Activated CD4-positive, alpha-beta T cell treated with anti-CD3 and anti-CD28 coated beads, Interleukin-2, amount 50 U/mL, for 48 hours (primary cell): ENCODE measurements around the gene CSTF2T.
"Not testable (repeated sequence)": the region's sequence is repeated elsewhere in the genome, so short reads cannot be mapped to it uniquely, and the experiment has no call there.

Experiments used
- DNase-seq, 2 experiments: peaks; one replicate each; pipeline ENCODE4 v3.0.0-alpha.2; 2020

The CSTF2T gene

DNA sequence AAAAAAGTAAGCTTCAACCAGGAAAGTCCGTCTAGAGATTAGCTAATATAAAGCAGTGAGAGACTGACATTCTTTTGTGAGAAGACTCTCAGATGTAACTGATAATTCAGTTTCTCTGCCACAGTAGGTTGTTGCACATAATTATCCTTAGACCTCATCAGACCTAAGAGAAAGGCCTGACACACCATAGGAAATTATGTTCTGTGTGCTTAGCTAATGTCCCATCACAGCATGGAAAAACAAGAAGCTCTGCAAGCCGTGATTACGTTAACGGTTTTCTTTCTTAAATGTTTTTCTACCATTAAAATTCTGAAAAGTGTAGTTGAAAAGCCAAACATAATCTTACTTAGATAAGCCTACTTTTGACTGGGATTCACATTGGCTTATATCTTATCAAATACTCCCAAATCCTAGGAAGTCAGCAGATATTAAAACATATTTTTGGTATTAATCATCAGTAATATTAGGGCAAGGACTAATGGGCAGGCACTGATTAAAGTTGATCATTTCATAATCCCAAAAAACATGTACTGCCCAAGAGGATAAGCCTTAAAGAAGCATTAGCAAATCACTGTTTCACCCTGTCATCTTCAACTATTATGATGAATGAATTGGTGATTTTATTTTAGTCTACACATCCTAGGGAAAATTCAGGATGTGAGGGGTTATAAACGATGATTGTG lies 5.2 kb downstream of the CSTF2T start:
- no peak for DNase-seq

DNA sequence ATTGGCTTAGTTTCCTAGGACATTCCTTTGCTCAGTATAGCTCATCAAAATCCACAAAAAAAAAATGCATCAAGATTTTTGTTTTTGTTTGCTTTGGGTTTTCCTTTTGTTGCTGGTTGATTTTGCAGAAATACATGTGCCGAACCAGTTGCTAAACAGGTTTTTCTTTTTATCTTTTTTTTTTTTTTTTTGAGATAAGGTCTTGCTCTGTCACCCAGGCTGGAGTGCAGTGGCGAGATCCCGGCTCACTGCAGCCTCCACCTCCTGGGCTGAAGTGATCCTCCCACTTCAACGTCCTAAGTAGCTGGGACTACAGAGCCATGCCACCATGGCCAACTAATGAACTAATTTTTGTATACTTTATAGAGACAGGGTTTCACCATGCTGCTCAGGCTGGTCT lies 8.3 kb downstream of the CSTF2T start:
- no peak for DNase-seq

DNA sequence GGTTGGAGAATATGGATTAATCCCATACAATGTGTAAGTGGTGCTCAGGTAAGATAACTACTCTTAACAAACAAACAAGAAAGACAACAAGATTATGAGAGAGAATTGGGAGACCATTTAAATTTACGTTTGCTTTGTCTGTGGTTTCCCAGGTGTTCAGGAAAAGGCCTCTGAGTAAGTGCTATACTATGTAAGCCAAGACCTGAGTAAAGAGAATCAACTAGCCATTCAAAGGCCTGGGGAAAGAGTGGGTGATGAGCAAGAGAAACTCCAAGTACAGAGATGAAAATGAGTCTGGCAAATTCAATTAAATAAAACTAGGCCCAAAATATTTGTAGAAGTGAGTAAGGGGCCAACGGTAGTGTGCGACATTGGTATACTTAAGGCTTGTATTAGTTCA lies 9.9 kb downstream of the CSTF2T start:
- DNase-seq: no peak

DNA sequence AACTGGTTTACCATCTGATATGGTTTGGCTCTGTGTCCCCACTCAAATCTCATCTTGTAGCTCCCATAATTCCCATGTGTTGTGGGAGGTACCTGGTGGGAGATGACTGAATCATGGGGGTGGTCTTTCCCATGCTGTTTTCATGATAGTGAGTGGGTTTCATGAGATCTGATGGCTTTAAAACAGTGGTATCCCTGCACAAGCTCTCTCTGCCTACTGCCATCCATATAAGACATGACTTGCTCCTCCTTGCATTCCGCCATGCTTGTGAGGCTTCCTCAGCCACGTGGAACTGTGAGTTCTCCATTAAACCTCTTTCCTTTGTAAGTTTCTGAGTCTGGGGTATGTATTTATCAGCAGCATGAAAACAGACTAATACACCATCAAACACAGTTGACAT lies 10.6 kb downstream of the CSTF2T start:
- DNase-seq: not testable (repeated sequence)

DNA sequence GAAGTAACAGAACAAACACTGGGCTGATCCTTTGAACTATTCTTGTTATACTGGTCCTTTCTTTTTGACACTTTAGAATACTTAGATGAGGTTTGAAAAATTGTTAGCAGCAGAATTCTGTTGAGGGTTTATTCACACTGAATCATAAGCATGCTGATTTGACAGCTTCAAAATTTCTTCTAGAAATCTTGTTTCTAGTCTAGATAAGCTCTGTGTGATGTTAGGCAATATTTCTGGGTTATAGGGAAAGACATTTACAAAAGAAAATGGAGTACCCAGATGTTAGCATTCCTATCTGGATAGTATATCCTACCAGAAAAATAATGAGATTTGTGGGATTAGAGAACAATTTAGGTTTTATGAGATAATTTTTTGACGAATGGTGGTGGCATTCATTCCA lies 12.1 kb downstream of the CSTF2T start:
- no peak for DNase-seq

DNA sequence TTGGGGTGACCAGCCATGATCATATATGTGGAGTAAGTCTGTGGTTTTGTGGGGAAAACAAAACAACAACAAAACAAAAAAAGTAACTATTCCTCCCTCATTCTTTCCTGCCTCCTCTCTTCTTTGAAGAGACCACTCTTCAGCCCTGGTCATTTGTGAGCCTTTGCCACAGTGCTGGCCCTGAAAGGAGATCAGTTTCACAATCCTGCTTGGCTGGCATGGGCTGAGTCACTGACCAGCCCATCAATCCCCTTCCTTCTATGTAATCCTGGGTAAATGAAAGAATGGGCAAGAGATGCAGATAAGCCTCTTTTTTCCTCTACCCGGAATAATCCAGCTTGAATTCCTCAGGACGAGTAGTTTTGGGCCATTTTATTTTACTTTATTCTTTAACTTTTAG lies 13.6 kb downstream of the CSTF2T start:
- no peak for DNase-seq

DNA sequence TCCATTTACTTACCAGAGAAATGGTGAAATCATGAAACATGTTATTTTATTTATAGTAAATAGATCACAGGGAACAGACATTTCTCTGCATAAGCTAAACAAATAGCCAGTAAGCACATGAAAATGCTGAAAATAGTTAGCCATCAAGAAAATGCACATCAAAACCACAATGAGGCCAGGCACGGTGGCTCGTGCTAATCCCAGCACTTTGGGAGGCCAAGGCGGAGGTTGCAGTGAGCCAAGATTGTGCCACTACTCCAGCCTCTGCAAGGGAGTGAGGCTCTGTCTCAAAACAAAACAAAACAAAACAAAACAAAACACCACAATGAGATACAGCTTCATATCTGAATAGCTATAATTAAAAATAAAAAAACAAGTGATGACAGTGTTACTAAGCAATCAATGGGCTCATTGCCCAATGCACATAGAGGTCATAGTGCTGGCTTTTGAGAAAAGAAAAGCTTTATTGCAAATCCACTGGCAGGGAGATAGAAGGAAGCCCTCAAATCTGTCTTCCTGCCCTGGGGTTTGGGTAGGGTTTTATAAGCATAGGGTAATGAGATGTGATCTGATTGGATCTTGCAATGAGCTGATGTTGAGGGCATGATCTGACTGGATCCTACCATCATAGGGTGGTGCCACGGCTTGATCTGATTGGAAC lies 16.2 kb downstream of the CSTF2T start:
- DNase-seq: no peak

DNA sequence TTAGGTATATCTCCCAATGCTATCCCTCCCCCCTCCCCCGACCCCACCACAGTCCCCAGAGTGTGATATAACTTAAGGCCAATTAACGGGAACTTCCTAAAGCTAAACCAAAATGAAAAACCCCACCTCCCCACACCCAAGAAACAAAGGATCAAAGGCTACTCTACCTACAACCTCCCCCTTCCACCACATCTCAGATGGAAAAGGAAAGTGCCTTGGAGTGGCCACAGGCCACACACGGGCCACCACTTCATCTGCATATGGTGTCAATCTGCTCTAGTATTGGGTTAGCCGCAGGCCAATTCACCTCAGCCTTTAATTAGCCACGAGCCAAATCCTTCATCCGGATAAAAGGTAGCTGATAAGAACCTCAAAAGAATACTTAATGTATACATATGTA lies 19.6 kb downstream of the CSTF2T start:
- DNase-seq: no peak

DNA sequence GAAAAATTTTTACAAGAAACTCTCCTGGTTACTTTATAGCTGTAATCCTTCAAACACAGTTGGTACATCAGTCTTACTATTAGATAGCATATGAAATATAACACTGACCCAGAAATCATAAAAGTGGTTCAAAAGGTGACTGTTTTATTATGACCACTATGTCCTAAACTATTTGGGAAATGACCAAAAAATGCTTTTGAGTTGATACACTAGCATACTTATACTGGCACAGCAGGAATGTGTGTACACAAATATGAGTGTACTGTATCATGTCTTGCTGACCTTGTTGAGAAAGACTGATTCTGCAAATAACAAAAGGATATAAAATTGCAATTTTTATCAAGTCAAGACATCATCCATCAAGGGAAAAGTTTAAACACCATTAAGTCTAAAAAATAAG lies 24.3 kb downstream of the CSTF2T start:
- DNase-seq: no peak

DNA sequence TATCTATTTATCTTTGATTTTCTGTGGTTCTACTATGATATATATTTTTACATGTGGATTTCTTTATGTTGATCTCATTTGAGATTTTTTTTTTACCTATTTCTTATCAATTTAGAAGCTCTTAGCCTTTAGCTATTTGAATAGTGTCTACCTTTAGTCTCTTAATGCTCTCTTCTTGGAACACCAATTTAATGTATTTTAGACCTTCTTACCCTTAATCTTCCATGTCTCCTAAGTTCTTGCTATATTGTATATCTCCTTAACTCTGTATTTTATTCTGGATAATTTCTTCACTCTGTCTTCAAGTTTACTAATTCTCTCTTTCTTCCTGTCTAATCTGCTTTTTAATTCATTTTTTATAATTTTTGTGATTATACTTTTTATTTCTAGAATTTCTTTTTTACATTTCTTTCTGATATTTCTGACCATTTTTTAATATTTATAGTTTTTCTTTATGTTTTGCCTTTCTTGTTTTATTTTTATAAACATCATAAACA lies 27.3 kb downstream of the CSTF2T start:
- DNase-seq: no peak

DNA sequence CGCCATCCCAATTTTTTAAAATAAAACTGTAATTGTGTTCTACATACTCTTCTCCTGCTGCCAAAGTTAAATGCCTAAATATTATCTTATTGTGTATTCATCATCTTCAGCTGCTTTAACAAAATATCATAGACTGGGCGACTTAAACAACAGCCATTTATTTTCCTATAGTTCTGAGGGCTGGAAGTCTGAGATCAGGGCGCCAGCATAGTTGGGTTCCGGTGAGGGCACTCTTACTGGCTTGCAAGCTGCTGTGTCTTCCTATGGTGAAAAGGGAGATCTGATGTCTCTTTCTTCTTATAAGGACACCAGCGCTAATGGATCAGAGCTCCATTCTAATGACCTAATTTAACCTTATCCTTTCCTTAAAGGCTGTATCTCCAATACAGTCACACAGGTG lies 30.4 kb downstream of the CSTF2T start:
- no peak for DNase-seq

DNA sequence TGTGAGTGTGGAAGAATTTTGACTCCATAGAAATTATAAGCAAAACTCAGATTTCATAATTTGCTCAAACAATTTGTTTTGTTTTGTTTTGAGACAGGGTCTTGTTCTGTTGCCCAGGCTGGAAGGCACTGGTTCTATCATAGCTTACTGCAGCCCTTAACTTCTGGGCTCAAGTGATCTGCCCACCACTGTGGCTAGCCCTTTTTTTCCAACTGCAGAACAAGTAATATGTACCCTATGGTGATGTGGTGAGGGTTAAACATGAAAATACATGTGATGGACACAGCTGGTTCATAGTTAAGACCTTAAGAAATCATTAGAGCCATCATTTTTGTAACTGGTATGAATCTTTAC lies 31.1 kb downstream of the CSTF2T start:
- no peak for DNase-seq

DNA sequence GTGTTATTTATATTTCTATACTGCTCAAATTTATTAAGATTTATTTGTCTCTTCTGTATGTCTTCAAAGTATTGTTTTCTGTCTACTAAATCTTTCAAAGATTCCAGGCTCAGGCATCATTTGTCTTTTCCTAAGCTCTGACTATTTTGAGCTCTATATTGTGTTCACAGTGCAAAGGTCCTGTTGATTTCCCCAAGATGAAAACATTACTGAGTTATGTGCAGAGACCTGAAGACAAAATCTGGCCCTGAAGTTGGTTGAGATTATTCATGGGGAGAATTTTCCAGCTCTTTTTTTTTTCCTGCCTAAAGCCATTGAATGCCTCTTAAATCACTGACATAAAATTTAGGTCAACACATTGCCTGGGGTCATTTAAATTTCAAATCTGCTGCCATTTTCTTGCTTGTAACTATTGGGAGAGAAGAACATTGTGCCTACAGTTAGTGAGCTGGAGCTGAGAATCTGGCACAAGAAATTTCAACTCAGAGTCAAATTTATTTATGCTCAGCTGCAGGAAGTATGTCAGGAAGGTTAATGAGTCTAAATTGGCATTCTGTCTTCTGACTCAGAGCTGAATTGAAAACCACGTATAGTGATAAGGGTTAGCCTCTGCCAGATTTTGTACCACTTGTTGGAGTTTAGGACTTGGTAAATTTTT lies 31.6 kb downstream of the CSTF2T start:
- no peak for DNase-seq

DNA sequence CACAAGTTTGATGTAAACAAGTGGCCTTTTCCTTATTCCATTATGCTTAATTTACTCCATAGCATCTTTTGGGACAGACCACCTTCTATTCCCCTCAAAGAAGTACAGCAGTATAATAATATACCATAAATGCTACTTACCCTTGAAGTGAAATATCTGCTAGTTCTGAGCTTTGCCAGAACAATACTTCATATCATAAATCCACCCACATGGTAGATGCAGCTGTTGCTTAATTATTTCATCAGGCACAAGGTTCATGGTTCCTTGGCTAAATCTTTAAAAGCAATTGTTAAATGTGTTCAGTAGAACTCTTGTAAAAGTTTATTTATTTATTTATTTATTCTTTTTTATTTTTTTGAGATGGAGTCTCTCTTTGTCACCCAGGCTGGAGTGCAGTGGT lies 32.9 kb downstream of the CSTF2T start:
- no peak for DNase-seq

DNA sequence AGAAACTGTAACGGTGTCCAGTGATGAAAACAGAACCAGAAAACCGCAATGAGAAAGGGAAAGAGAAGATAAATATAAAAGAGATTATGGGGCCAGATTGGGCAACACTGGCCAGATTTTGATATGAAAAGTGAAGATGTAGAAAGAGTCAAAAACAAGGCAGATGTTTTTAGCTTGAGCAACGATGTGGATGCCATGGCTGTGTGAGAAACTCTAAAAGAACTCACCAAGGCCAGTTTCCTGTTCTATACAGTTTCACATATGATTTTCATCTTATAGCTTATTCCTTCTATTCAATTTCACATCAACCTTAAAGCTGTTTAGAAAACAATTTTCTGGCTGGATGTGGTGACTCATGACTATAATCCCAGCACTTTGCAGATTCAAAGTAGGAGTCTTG lies 36.3 kb downstream of the CSTF2T start:
- no peak for DNase-seq

DNA sequence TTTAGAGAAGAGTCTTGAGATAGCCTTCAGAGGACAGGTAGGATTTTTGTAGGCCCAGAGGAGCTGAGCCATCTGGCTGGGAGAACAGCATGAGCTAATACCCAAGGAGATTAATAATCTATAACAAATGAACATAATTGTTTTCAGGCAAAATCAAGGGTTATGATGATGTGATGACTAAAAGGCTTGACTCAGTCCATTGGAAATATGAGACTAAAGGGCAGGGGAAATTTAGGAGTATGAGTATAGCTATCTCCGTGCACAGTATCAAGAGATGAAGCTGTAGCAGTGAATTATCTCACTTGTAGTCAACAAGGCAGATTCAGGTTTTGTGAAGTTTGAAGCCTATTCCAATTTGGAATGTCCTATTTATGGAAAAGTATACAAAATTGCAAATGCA lies 40.1 kb downstream of the CSTF2T start:
- DNase-seq: no peak

DNA sequence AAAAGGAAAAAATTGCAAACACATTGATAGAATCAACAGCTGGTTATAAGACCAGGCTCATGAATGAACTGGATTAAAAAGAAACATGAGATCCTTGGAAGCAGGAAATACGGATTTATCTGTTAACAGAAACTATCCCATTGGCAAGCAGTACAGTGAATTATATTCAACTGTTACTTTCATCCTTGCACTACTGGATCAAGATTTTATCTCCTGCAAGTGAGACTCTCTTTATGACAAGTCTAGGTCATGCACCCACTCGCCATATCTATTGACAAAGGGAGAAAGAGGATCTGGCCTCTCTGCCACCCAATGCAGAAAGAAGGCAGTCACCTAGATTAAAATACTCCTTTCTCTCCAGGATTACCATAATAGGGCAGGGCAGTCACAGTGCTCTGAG lies 41.4 kb downstream of the CSTF2T start:
- DNase-seq: no peak

DNA sequence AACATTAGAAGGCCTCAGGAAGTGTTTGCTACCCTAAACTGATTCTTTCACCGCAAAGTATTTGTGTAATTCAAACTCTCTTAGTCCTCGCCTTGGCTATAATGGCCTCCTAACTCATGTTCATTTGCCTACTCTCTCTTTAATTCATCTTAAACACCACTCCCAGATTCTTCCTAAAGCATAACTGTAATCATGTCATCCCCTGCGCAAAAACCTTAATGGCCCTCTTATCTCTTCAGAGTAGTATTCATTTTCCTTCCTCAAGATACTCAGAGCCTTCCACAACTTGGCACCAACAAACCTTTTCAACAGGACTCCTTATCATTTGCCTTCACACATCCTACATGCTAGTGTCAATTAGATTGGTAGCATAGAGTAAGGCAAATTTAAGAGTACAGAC lies 42.9 kb downstream of the CSTF2T start:
- DNase-seq: no peak

DNA sequence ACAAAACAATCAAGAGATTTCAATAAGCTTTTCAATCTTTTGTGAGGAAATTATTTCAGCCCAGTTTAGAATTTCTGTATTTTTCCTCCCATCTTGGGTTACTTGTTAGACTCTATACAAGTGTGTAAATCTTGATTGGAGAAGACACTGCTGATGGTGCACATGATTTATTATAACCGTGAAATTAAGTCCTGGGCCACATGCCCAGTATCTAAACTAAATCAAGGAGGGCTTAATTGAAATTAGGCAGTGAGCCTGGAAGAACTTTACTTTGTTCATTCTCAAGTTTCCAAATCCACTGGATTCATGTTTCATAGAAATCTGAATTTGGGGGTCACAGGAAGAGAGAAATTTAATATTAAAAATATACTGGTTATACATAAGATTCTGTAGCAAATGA lies 44.5 kb downstream of the CSTF2T start:
- DNase-seq: no peak

DNA sequence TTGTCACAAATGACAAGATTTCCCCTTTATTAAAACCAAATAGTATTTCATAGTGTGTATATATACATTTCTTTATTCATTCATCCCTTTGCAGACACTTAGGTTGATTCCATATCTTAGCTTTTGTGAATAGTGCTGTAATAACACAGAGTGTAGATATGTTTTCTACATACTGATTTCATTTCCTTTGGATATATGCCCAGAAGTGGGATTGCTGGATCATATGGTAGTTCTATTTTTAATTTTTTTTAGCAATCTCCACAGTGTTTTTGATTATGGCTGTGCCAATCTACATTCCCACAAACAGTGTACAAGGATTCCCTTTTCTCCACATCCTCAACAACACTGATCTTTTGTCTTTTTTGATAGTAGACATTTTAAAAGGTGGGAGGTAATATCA lies 46.4 kb downstream of the CSTF2T start:
- no peak for DNase-seq

DNA sequence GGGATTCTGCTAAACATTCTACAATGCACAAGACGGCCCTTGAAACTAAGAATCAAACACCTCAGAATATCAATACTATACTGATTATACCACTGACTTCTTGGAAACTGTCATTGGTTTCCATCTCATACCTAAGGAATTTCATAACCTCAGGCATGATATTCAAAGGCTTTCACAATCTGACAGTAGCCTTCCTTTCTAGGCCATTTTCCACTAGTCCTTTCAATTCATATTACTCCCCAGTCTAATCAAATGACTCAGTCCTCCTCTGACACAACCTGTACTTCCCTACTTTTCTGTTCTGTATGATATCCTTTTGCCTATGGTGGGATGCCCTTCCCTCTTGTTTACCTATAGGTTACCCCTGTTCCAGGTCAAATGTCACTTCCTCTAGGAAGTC lies 48.3 kb downstream of the CSTF2T start:
- no peak for DNase-seq

DNA sequence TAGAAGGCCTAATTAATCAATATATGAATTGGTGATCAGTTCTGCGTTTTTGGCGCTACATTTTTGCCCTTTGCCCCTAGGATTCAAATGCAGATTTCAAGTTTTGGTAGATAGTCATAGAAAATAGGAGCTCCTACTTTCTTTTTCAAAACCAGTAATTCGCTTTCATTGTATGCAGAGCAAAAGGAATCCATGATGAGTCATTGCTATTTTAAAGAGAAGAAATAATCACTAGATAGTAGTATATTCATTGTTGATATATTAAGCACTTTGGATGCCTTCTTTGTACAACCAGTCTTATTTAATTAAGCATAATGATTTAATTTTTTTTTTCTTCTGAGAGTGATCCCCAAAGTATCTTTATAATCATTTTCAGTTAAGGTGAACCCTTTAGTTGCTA lies 50.3 kb downstream of the CSTF2T start:
- no peak for DNase-seq
